A204.1 (cell line): ENCODE data around the gene SLC45A3.

Source experiments
- FAIRE-seq: peaks from 2 replicates; lab custom pipeline; 2012; peaks lifted over from hg19 to GRCh38; lab: Jason Lieb, UNC

Gene SLC45A3

DNA sequence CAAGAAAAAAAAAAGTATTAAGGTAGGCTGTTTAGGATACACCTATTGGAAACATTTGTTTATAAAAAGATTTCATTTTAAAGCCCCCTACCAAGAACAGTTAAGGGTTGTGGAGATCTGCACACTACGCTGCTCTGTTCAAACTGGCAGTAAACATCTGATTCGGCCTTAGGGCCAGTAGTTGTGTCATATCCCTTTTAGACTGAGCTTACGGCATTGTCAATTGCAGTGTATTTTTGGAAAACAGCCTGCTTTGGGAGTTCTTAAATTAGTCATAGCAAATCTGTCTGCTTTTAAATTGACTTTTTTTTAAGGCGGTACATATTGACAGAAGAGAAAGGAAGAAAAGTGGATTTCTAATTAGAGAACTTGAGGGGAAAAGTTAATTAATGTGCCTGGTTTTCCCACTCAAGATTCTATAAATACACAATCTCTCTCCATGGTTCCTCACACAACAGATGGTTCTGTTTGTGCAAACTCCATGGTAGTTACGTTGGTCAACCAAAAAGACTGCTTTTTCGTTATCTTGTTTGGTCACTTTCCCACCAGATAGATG is 46.8 kb downstream of the SLC45A3 start:
- FAIRE-seq, result no peak

DNA sequence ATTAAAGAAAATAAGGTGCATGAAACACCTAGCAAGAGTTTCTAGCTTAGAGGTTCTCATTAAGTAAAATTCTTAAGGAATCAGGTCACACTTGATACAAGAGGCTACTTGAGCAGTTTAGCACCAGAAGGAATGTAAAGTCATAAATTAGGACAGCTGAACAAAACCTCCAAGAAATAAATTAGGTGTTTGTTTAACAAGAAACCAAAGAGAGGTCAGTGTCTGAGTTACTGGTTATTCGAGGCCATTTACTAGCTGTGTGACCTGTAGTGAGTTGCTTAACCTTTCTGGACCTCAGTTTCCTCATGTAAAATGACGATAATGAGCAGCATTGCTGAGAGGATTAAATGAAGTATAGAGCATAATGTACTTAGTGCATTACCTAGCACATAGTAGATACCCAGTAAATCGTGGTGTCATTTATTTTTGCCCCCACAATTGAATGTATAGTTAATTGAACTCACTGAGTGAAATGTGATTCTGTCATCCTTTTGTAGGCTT is 47.6 kb downstream of the SLC45A3 start:
- FAIRE-seq, result no peak

DNA sequence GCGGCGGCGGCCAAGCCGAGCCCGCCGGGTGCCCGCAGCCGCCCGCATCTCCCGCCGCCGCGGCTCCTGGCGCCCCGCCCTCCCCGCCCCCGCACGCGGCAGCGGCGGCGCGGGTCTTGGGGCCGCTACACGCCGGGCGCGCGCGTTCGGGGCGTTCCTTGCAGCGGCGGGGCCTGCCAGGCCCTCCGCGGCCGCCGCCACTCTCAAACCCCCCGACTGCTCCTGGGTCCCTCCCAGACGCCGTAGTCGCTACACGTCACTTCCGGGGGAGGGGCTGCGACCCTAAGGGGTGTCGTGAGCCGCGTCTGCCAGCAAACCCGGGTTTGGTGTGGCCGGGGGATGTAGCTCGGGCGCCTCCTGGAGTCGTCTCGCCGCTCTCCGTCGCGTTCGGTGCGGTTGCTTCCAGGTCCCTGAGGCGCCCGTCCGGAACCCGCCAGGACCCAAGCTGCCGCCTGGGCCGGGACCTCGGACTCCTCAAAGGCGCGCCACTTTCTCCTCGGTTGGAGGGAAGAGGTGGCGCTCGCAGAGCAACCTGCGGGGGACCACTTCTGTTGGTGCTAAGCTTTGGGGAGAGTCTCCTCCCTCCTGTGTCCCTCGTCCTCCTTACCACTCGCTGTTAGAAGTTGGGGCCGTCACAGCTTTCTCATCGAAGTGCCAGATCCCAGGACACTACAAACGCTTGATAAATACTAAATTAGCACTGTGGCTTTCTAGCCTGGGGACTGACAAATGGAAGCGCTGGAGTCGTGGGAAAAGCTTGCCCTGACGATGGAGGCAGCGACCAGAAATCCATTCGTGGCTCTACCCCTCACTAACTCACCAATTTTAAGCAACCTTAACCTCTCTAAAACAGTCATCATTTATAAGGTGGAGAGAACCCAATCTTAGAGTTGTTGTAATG is 48.3 kb downstream of the SLC45A3 start, which contains the start of gene ELK4:
Gene ELK4 (minus strand): TSS at position 244 of the 901 bp plus-strand sequence. CDS start 8,129 bp downstream, outside the sequence.
- FAIRE-seq, result no peak

DNA sequence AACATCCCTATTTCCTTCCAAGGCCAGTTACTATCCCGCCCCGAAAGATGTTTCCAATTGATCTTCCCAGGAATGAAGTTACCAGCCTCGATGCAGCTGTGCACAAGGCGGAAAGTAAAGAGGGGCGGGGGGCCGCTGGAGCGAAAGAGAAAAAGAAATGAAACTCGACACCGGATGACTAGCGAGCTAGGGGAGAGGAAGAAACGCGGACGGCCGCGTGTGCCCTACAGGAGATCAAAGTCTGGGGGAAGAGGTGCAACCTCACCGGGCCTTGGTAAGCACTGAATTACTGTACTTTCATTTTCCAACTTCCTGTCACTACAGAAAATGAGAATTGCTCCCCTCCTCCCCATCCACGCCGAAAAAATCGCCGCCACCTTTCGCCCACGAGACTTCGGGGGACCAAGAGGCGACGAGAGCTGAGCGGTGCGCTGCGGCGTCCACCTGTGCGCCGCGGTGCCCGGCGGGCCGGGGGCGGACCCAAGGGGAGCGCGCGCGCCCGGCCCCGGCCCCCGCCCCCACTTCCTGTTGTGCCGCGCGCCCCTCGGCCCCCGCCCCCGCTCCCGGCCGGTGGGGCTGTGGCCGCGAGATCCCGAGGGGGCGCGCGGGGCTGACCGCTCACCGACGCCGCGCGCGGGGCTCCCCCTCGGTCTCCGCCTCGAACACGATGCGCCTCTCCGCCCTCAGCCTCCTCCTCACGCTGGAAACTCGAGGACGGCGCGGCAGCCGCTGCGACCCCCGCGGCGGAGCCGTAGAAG is 49.1 kb downstream of the SLC45A3 start:
- FAIRE-seq, result no peak

DNA sequence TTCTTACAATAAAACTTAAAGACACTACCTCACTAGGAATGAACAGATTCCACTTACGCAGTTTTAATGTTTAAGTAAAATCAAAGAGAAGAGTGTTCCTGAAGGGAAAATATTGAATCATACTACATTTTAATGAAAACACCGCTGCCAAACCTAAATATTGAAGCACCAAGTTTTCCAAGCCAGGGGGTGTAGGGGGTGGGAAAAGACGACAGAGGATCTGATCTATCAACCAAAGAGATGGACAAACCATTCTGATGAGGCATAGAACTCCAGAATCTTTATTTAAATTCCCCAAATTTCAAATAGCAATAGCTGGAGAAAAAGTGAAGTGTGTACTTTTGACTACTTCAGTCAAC is 49.7 kb downstream of the SLC45A3 start:
- FAIRE-seq, result no peak

DNA sequence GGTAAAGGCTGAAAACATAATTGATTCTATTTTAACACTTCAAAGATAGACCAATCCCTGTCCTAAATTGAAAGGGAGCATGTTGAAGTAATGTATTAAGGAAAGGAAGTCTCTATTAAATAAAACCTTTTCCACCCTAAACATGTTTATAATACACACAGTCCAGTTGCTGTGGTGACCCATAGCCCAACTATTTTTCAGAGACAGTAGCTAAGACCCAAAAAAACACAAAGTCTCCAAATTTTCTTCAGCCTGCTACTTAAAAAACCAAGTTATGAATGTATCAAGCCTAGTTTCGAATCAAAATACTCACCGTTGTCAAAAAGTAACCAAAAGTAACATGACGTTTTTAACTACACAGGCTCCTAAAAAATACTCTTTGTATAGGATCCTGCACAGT is 50.1 kb downstream of the SLC45A3 start:
- FAIRE-seq, result no peak

DNA sequence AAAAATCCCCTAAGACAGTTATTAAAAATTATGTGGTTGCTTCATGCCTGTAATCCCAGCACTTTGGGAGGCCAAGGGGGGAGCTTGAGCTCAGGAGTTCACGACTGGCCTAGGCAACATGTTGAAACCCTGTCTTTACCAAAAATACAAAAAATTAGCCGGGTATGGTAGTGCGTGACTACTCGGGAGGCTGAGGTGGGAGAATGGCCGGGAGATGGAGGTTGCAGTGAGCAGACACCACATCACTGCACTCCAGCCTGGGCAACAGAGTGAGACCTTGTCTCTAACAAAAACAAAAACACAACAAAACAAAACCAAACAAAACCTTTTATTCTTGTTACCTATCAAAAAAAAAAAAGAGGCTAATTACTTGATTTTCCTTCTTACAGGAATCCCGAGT is 50.6 kb downstream of the SLC45A3 start:
- no peak for FAIRE-seq

DNA sequence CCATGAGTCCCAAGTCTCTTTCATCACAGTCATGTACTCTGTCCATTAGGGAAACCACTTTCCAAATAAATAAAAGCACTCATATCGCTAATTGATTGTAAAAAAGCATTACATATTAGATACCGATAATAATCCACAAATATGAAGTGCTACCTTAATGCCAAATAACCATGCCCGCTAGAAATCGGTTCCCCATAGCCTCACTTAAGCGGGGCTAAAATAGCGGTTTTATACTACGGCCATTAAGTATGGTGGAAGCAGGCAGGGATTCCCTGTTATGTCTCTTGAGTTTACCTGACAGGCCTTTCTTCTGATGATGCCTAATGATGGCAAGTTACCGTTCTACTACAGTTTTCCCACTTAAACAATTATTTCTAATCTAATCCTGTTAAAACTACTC is 52.4 kb downstream of the SLC45A3 start:
- no peak for FAIRE-seq

DNA sequence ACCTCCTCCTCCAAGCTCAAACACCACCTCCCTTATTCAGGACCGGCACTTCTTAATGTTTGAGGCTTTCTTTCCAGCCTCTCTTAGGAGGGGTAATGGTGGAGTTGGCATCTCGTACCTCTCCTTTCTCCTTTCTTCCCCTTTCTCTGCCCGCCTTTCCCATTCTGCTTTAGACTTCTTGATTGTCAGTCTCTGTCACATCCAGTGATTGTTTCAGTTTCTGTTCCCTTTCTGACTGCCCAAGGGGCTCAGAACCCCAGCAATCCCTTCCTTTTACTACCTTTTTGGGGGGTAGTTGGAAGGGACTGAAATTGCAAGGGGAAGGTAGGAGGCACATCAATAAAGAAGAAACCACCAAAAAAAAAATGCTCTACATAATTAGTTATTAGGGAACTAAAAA is 54.1 kb downstream of the SLC45A3 start:
- FAIRE-seq, result no peak

DNA sequence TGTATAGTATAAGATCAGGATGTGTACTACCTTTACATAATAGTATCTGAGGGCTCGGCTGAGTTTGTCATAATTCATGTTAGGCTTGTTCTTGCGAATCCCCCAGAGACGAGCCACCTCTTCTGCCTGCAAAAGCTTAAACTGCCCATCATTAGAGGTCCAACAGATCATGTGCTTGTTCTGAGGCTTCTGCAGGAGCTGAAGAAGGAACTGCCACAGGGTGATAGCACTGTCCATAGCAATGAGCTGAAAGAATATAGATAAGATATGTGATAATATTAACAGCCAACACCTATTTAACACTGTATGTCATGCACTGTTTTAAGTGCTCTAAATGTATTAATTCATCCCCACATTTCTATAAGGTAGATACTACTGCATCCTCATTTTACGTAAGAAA is 56.7 kb downstream of the SLC45A3 start:
- FAIRE-seq, result no peak

DNA sequence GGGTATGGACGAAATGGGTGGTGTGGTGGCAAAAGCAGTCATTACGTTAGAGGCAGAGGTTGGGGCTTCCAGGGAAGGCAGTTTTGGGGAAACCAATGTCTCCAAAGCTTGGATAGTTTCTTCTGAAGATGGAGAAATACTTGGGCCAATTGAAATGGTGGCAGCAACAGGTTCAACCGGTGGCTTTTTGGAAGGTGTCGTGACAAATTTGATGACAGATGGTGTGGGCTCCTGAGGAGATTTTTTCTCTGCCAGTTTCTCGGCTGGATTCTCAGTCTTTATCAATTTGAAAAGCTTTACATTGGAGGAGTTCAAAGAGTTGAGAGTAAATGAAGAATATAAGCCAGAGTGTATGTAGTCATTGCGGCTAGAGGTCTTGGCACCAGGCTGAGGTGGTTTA is 60.0 kb downstream of the SLC45A3 start:
- FAIRE-seq, result no peak

DNA sequence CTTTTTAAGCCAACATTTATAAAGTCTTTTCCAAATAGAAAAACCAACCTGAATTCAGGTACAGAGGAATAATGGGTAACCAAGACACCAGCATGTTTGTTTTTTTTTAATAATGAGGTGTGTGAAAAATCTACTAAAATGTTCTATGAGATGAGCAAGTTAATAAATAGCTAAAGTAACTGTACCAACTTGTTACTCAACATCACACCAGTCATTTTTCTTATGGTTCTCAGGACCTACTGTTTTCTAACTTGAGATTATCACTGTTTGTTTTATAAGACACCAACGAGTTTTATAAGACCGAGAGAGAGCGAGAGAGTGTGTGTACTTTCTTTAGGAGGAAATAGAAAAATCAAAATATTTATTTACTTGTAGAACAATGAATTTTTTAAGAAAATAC is 60.9 kb downstream of the SLC45A3 start:
- FAIRE-seq, result no peak

DNA sequence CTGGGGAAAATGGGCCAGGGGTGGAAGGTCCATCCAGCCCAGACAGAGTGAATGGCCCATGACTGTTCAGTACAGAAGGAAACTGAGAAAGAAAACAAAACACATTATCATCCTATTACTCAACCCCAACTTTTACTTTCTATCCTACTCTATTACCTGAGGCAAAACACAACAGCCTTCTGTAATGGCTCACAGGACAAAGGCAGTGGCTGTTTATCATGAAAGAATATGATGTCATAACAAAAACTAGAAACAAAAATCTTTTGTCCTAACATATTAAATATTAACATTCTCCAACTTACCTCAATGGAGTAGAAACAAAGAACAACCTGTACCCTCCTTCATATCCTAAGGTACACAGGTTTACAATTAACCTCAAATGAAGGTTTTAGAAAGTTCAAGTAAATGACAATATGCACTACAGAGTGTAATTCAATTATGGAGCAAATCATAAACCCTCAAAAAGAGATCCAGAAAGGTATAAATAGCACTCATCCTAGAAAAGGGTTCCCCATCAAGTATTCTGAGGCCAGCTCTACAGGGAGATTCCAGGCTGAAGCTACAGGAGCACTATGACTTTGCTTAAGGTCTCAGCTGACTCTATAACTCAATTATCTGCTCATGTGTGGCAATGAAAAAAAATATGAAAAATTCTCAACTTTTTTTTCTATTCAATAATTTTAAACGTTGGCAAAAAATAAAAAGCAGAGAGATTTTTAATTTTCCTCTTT is 63.6 kb downstream of the SLC45A3 start:
- no peak for FAIRE-seq

DNA sequence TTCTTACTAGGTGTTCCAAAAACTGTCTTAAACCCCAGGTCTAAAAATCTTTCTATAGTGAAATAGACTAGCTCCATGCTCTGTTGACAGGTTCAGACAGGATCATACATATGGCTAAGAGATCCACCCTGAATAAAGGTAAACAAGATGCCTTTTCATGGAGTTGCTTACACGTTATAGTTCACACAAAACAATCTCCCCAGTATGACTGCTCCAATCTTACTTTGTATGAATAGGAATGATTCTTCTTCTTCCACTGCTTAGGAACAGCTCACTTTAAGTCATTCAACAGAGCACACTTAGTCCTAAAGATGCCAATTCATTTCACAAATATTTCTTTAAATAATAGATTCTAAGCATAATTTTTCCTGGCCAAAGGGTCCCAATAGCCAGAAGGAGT is 64.5 kb downstream of the SLC45A3 start:
- FAIRE-seq, result no peak

DNA sequence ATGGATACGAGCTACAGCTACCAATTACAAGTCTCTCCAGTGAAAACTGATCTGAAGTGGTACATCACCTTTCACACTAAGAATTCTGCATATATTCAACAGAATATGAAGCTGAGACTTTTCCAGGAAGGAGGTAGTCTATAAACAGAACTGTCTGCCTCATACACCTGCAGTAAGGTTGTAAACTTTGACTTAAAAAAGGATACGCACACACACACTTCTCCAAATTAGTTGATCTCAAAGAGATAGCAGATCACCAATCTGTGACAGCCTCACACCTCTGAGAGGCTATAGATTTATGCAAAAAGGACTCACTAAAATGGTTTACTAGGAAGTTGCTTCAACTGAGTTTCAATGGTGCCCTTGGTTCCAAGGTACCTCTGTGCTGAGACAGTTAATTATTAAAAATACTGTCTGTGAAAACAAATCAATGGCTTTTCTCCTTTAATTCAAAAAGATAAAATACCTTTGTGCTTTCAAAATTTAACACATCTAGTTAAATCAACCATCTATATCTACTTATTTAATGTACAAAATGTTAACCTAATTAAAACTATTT is 66.4 kb downstream of the SLC45A3 start:
- no peak for FAIRE-seq

DNA sequence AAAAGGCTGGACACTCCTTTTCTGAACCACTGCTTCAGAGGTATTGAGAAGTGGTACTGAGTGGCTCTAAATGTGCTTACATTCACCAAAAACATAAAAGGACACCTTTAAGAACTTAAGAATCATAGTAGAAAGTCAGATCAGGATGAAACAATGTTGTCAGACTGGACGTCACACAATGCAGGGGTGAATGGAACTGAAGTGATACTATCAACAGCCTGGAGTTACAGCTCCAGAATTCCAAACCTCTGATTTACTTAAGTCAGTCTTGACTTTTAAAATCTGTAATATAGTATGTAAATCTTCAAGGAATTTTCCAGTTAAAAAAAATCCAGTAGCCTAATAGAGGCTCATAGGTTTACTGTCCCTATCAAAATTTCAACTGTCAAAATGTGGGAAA is 67.8 kb downstream of the SLC45A3 start:
- FAIRE-seq, result no peak

DNA sequence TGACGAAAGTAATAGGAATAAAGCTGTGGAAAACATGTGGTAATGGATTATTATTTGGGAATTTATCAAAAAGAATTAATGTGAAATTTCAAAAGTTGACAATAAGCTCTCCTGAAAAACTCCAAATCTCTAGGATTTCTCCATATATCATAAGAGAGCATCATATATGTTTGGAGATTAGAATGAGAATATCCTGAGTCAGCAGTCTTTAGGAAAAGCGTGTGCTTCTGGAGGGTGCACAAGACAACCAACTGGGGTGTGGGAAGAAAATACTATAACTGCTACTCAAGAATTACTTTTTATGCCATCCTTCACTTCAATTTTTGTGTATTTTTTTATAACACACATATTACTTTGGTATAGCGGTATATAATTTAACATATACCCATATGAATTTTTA is 68.2 kb downstream of the SLC45A3 start:
- no peak for FAIRE-seq

DNA sequence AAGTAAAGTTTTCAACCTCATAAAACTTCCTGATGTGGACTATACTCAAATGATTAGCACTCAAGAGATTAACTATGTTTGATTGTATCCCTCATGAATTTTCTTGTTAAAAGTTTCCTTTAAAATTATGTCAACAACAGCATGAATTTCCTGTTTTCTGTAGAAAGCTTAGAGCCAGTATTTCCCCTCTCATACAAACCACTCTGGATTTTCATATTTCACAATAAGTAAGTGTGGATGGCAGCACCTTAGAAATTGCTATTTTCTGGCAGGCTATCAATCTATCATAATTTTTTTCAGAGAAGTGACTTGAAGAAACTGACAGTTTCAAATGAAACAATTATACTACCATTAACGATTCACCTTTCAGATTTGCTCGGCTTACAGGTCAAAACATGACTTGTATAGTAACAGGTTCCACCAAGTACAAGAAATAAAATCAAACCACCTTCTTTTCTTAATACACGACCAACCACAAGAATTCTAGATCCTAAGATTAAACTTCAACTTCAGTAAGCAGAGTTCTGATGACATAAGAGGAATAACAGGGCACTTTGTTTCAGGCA is 69.3 kb downstream of the SLC45A3 start:
- FAIRE-seq, result no peak

DNA sequence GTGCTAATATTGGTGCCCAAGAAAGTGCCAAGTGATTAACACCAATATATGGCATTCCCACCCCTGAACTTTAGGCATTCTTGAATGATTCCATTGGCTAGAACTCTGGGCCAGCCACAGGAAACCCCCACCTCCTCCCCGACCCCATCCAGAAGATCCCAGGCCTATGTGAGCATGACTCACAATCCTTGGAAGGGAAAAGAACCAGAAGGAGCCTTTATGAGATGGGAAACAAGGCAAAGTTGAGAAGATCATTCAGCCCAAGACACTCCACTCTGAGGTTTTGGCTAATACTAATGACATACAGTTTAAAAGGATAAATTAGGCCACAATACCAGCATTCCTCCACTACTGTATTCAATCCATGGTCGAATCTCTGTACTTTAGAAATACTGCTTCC is 70.3 kb downstream of the SLC45A3 start:
- no peak for FAIRE-seq
